GM12878 (cell line): ENCODE data around the gene LRRC7.

Experiments used
- CHD1 ChIP-seq: IDR thresholded peaks from 2 replicates; pipeline ENCODE4 v1.6.1; 2012; ENCODE audit warnings: low read depth, low read length, improper control_type of control experiment
- CTCF ChIP-seq, 3 experiments: IDR thresholded peaks in 2 of 3; conservative IDR thresholded peaks in 1 of 3; 2 replicates each; pipeline ENCODE4 v1.5.1; 2011; ENCODE audit warnings: low read depth in 3 of 3, low read length in 3 of 3, mild to moderate bottlenecking in 3 of 3, control low read depth in 2 of 3, moderate library complexity in 2 of 3, inconsistent platforms in 1 of 3, mixed read lengths in 1 of 3; ENCODE audit not compliant: control insufficient read depth in 2 of 3, insufficient read depth in 1 of 3; ENCODE audit errors: extremely low read depth in 1 of 3
- EP300 ChIP-seq, 2 experiments: fragments of 150-350 bp in 1 of 2; IDR thresholded peaks; 2 replicates each; pipeline ENCODE4 v1.6.1; 2011 to 2012; ENCODE audit warnings: low read depth in 2 of 2, low read length in 2 of 2, borderline replicate concordance in 1 of 2, improper control_type of control experiment in 1 of 2, inconsistent platforms in 1 of 2; ENCODE audit not compliant: control insufficient read depth in 1 of 2
- HDAC6 ChIP-seq: fragments of 200-600 bp; sonication (generic); IDR thresholded peaks from one replicate; pipeline ENCODE4 v1.8.0; 2017; ENCODE audit warnings: antibody characterized with exemption; ENCODE audit not compliant: unreplicated experiment
- NRF1 ChIP-seq: conservative IDR thresholded peaks from 2 replicates; pipeline ENCODE4 v1.6.1; 2011; ENCODE audit warnings: mild to moderate bottlenecking, low read depth, low read length, improper control_type of control experiment
- POLR2A ChIP-seq: IDR thresholded peaks from 2 replicates; pipeline ENCODE4 v1.6.1; 2011; ENCODE audit warnings: low read depth, mild to moderate bottlenecking, low read length
- POLR2AphosphoS5 ChIP-seq: IDR thresholded peaks from 2 replicates; pipeline ENCODE4 v1.6.1; 2011; ENCODE audit warnings: mild to moderate bottlenecking, low read length, inconsistent platforms
- TCF12 ChIP-seq: IDR thresholded peaks from 2 replicates; pipeline ENCODE4 v1.6.1; 2011; ENCODE audit warnings: low read depth, mild to moderate bottlenecking, low read length
- TF ChIP-seq, protein P1 (sequence below): fragments of 450-650 bp; IDR thresholded peaks from 2 replicates; pipeline ENCODE4 v1.6.1; 2017; ENCODE audit warnings: mild to moderate bottlenecking, moderate library complexity

- TF ChIP-seq HDAC6 (no peak), POLR2A (no peak), POLR2AphosphoS5 (no peak), CHD1 (no peak), NRF1 (no peak), CTCF (IDR thresholded peaks at IDR 0.05 in 2 of 3, conservative IDR thresholded peaks at IDR 0.05 in 1 of 3; ENCODE audit: control insufficient read depth in 2 of 3, extremely low read depth in 1 of 3, insufficient read depth in 1 of 3, low read depth in 3 of 3, low read length in 3 of 3) (no peak), EP300 (IDR thresholded peaks at IDR 0.05; ENCODE audit: borderline replicate concordance in 1 of 2, control insufficient read depth in 1 of 2, low read depth in 2 of 2, low read length in 2 of 2) (no peak), TCF12 (no peak)
- TF ChIP-seq, protein P1, sequence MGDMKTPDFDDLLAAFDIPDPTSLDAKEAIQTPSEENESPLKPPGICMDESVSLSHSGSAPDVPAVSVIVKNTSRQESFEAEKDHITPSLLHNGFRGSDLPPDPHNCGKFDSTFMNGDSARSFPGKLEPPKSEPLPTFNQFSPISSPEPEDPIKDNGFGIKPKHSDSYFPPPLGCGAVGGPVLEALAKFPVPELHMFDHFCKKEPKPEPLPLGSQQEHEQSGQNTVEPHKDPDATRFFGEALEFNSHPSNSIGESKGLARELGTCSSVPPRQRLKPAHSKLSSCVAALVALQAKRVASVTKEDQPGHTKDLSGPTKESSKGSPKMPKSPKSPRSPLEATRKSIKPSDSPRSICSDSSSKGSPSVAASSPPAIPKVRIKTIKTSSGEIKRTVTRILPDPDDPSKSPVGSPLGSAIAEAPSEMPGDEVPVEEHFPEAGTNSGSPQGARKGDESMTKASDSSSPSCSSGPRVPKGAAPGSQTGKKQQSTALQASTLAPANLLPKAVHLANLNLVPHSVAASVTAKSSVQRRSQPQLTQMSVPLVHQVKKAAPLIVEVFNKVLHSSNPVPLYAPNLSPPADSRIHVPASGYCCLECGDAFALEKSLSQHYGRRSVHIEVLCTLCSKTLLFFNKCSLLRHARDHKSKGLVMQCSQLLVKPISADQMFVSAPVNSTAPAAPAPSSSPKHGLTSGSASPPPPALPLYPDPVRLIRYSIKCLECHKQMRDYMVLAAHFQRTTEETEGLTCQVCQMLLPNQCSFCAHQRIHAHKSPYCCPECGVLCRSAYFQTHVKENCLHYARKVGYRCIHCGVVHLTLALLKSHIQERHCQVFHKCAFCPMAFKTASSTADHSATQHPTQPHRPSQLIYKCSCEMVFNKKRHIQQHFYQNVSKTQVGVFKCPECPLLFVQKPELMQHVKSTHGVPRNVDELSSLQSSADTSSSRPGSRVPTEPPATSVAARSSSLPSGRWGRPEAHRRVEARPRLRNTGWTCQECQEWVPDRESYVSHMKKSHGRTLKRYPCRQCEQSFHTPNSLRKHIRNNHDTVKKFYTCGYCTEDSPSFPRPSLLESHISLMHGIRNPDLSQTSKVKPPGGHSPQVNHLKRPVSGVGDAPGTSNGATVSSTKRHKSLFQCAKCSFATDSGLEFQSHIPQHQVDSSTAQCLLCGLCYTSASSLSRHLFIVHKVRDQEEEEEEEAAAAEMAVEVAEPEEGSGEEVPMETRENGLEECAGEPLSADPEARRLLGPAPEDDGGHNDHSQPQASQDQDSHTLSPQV: no peak
Measured at GRCh38 chr1:69673321-69673720, 105.6 kb downstream of the LRRC7 start.
